Loucy (cell line): ENCODE measurements around the gene NRK.

ENCODE experiments used
- H2AFZ ChIP-seq: fragments of 200-600 bp; sonication (generic); 2 replicates; pipeline ENCODE4 v1.6.0; 2016; ENCODE audit warnings: antibody characterized with exemption, mild to moderate bottlenecking, low read length, moderate library complexity
- H3F3A ChIP-seq: fragments of 200-600 bp; 2 replicates; pipeline ENCODE4 v1.6.0; 2016; ENCODE audit warnings: antibody characterized with exemption, low read depth, mild to moderate bottlenecking
- H3K27me3 ChIP-seq: fragments of 200-600 bp; sonication (generic); 2 replicates; pipeline ENCODE4 v1.6.1; 2014; ENCODE audit warnings: low read length, mild to moderate bottlenecking; ENCODE audit not compliant: insufficient read depth, poor library complexity, severe bottlenecking
- H3K36me3 ChIP-seq: fragments of 200-600 bp; sonication (generic); 2 replicates; pipeline ENCODE4 v1.6.1; 2016; ENCODE audit warnings: low read length; ENCODE audit not compliant: insufficient read depth
- H3K4me1 ChIP-seq: fragments of 200-600 bp; sonication (generic); 2 replicates; pipeline ENCODE4 v1.5.1; 2014; ENCODE audit warnings: low read length, mild to moderate bottlenecking; ENCODE audit not compliant: insufficient read depth, poor library complexity, severe bottlenecking
- H3K4me2 ChIP-seq: fragments of 200-600 bp; sonication (generic); 2 replicates; pipeline ENCODE4 v1.6.0; 2014; ENCODE audit warnings: antibody characterized with exemption, low read length, low read depth, mild to moderate bottlenecking; ENCODE audit not compliant: poor library complexity, severe bottlenecking
- H3K4me3 ChIP-seq: fragments of 200-600 bp; sonication (generic); 2 replicates; pipeline ENCODE4 v1.5.1; 2014; ENCODE audit warnings: low read length, mild to moderate bottlenecking, mixed read lengths; ENCODE audit not compliant: poor library complexity, severe bottlenecking
- H3K79me2 ChIP-seq: fragments of 200-600 bp; sonication (generic); 2 replicates; pipeline ENCODE4 v1.6.1; 2014; ENCODE audit warnings: low read length; ENCODE audit not compliant: insufficient read depth
- H3K9ac ChIP-seq: fragments of 200-600 bp; sonication (generic); 2 replicates; pipeline ENCODE4 v1.6.0; 2014; ENCODE audit warnings: mild to moderate bottlenecking, low read depth, low read length, moderate library complexity; ENCODE audit not compliant: poor library complexity, severe bottlenecking
- H3K9me2 ChIP-seq: fragments of 200-600 bp; sonication (generic); replicated peaks from 2 replicates; pipeline ENCODE4 v1.6.1; 2016; ENCODE audit warnings: low read depth, low read length, mixed read lengths
- H3K9me3 ChIP-seq: fragments of 200-600 bp; sonication (generic); 2 replicates; pipeline ENCODE4 v1.6.1; 2014; ENCODE audit warnings: mild to moderate bottlenecking, antibody characterized with exemption, low read length, low read depth; ENCODE audit not compliant: insufficient read depth
- H4K20me1 ChIP-seq: fragments of 200-600 bp; sonication (generic); 2 replicates; pipeline ENCODE4 v1.6.0; 2014; ENCODE audit warnings: antibody characterized with exemption, low read length, mild to moderate bottlenecking; ENCODE audit not compliant: insufficient read depth, poor library complexity, severe bottlenecking
- EZH2phosphoT487 ChIP-seq: fragments of 200-600 bp; IDR thresholded peaks from 2 replicates; pipeline ENCODE4 v1.6.1; 2018; ENCODE audit warnings: antibody characterized with exemption, mild to moderate bottlenecking, moderate library complexity, borderline replicate concordance
- TF ChIP-seq, protein P1 (sequence below): fragments of 200-600 bp; sonication (generic); conservative IDR thresholded peaks from 2 replicates; pipeline ENCODE4 v1.5.1; 2014; ENCODE audit warnings: mild to moderate bottlenecking, antibody characterized with exemption, low read length

Gene NRK

DNA sequence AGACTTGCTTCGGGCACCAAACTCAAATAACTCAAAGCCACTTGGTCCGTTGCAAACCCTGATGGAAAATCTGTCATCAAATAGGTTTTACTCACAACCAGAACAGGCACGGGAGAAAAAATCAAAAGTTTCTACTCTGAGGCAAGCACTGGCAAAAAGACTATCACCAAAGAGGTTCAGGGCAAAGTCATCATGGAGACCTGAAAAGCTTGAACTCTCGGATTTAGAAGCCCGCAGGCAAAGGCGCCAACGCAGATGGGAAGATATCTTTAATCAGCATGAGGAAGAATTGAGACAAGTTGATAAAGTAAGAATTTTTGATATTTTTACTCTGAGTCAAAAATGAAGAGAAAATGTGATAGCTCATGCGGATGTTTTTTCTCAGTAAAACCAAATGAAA lies 87.2 kb downstream of the NRK start:
- no peaks in the 10 kb centered on the region for H3K9me3 ChIP-seq
- TF ChIP-seq EZH2phosphoT487: no peak
- TF ChIP-seq, protein P1, sequence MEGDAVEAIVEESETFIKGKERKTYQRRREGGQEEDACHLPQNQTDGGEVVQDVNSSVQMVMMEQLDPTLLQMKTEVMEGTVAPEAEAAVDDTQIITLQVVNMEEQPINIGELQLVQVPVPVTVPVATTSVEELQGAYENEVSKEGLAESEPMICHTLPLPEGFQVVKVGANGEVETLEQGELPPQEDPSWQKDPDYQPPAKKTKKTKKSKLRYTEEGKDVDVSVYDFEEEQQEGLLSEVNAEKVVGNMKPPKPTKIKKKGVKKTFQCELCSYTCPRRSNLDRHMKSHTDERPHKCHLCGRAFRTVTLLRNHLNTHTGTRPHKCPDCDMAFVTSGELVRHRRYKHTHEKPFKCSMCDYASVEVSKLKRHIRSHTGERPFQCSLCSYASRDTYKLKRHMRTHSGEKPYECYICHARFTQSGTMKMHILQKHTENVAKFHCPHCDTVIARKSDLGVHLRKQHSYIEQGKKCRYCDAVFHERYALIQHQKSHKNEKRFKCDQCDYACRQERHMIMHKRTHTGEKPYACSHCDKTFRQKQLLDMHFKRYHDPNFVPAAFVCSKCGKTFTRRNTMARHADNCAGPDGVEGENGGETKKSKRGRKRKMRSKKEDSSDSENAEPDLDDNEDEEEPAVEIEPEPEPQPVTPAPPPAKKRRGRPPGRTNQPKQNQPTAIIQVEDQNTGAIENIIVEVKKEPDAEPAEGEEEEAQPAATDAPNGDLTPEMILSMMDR: no peak
- H3K27me3 ChIP-seq: no peaks in the 10 kb centered on the region
- H3K36me3 ChIP-seq: no peaks in the 10 kb centered on the region
- H3K9me2 ChIP-seq: no peaks in the 10 kb centered on the region
- no peaks in the 10 kb centered on the region for H3F3A ChIP-seq
- no peak overlapping the region for H3K9ac ChIP-seq
- H3K79me2 ChIP-seq: no peaks in the 10 kb centered on the region
- H4K20me1 ChIP-seq: no peaks in the 10 kb centered on the region
- H3K4me2 ChIP-seq: no peak overlapping the region
- H3K4me3 ChIP-seq: no peak overlapping the region
- H2AFZ ChIP-seq: no peak overlapping the region
- no peaks in the 10 kb centered on the region for H3K4me1 ChIP-seq

DNA sequence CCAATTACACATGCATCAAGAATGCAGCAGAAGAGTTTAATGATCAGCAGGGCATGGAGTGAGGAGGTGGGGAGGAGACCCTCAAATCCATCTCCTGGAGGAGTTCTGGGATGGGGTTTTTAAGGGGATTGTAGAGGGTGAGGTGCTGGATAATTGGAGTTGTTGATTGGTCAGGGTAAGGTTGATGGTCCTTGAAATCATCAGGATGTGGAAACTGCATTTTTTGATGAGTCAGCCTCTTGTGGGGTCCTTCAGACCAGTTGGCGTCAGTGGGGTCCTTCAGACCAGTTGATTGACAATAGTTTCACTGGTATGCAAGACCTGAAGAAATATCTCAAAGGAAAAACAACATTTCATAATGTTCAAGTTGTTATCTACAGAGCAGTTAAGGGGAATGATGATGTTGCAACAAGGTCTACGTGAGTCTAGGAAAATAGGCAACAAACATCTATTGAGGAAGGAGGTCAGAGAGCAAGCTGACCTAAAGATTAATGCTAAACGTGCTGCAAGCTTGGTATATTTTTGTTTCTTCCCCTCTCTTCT lies 88.3 kb downstream of the NRK start:
- Histone ChIP-seq H3K27me3 (no peaks in the 10 kb centered on the region), H3K9me3 (no peaks in the 10 kb centered on the region), H3K9me2 (no peaks in the 10 kb centered on the region), H3K36me3 (no peaks in the 10 kb centered on the region), H3K4me2 (no peak overlapping the region), H3K4me1 (no peaks in the 10 kb centered on the region), H3K4me3 (no peak overlapping the region), H3F3A (no peaks in the 10 kb centered on the region), H3K9ac (no peak overlapping the region), H4K20me1 (no peaks in the 10 kb centered on the region), H2AFZ (no peak overlapping the region), H3K79me2 (no peaks in the 10 kb centered on the region)
- no peak for TF ChIP-seq EZH2phosphoT487
- TF ChIP-seq, protein P1: no peak

DNA sequence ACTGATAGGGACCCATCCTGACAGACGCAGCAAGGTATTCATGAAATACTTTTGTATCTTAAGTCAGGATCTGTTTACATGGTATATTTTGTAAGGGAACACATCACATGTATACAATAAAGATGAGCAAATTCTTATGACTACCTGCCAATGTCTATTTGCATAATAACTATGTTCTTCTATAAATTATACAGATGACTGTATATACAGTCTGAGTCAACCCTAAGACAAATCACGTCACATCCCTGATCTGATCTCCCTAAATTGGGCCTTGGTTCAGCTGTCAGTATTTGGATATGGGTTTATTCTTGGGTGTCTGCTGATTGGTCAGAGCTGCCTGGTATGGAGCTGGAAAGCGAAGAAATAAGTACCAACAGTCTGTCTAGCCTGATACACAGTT lies 122.9 kb downstream of the NRK start:
- Histone ChIP-seq H3K4me1 (no peaks in the 10 kb centered on the region), H3K9ac (no peak overlapping the region), H4K20me1 (no peaks in the 10 kb centered on the region), H3K9me3 (no peaks in the 10 kb centered on the region), H3K4me3 (no peak overlapping the region), H3K27me3 (no peaks in the 10 kb centered on the region), H3K36me3 (no peaks in the 10 kb centered on the region), H2AFZ (no peak overlapping the region), H3K79me2 (no peaks in the 10 kb centered on the region), H3K9me2 (no peaks in the 10 kb centered on the region), H3K4me2 (no peak overlapping the region), H3F3A (no peaks in the 10 kb centered on the region)
- TF ChIP-seq EZH2phosphoT487: no peak
- TF ChIP-seq, protein P1: no peak
